Measurements from ENCODE around the gene RHOC.

RHOC gene

GRCh38 chr1:112716133-112716720, 9.3 kb upstream of the RHOC start:
- peak; percentile 84 for DNase-seq

- peak; percentile 98 for DNase-seq
These were observed 8.5 kb upstream of the RHOC start, which contains the start of gene PPM1J for GRCh38 chr1:112715264-112716053. TSS of gene PPM1J (minus strand) at chr1:112715332. CDS start at chr1:112715301, 31 bp downstream.

GRCh38 chr1:112714313-112715263, 7.7 kb upstream of the RHOC start:
- no peak for DNase-seq

GRCh38 chr1:112713466-112714312, 6.8 kb upstream of the RHOC start:
- peak; percentile 22 for DNase-seq

GRCh38 chr1:112712701-112713128, 5.8 kb upstream of the RHOC start:
- no peak for DNase-seq

- no peak for DNase-seq
These were observed 5.3 kb upstream of the RHOC start for GRCh38 chr1:112712191-112712590.

GRCh38 chr1:112711670-112712069, 4.7 kb upstream of the RHOC start:
- DNase-seq = no peak

GRCh38 chr1:112711041-112711440, 4.1 kb upstream of the RHOC start:
- no peak for DNase-seq

- no peak for DNase-seq
These were observed 3.7 kb upstream of the RHOC start for GRCh38 chr1:112710586-112710985.

GRCh38 chr1:112710159-112710558, 3.2 kb upstream of the RHOC start:
- DNase-seq = no peak

GRCh38 chr1:112708489-112708888, 1.6 kb upstream of the RHOC start:
- no peak for DNase-seq

- DNase-seq = no peak
These were observed 1.1 kb upstream of the RHOC start for GRCh38 chr1:112708002-112708448.

- DNase-seq = peak; percentile 68
These were observed 484 bp upstream of the RHOC start for GRCh38 chr1:112707221-112708001.

- DNase-seq = peak; percentile 68
These were observed 1.8 kb downstream of the RHOC start for GRCh38 chr1:112704934-112705627.

- no peak for DNase-seq
These were observed 2.5 kb downstream of the RHOC start for GRCh38 chr1:112704391-112704933.

- no peak for DNase-seq
These were observed 3.2 kb downstream of the RHOC start for GRCh38 chr1:112703706-112704105.

GRCh38 chr1:112702420-112703261, 4.3 kb downstream of the RHOC start:
- no peak for DNase-seq

GRCh38 chr1:112702067-112702395, 4.9 kb downstream of the RHOC start:
- DNase-seq = no peak

GRCh38 chr1:112701227-112702066, 5.5 kb downstream of the RHOC start:
- no peak for DNase-seq

All from CD4-positive, alpha-beta T cell treated with Interleukin-17A for 1 hour (primary cell).